Transverse colon (tissue), 4 donors: ENCODE measurements around the gene JCAD. TPM values are rescaled to one million over a fixed set of nuclear protein-coding genes. Genes with fewer than 3 reads are reported as not detected.

Source experiments
- DNase-seq: peaks from one replicate; pipeline ENCODE4 v3.0.0-alpha.2; 2019
- H3K27ac ChIP-seq, 4 donors: fragments of 200-600 bp; sonication (generic); 2 replicates each; pipeline ENCODE4 v1.5.1; 2016 to 2018; ENCODE audit warnings: inconsistent platforms in 4 of 4
- H3K27me3 ChIP-seq: fragments of 200-600 bp; sonication (generic); 2 replicates; pipeline ENCODE4 v1.5.1; 2017; ENCODE audit warnings: inconsistent platforms
- H3K36me3 ChIP-seq, 4 donors: fragments of 200-600 bp; sonication (generic); 2 replicates each; pipeline ENCODE4 v1.5.1; 2017 to 2019; ENCODE audit warnings: inconsistent platforms in 4 of 4
- H3K4me1 ChIP-seq, 4 donors: fragments of 200-600 bp; sonication (generic); 2 replicates each; pipeline ENCODE4 v1.5.1; 2017 to 2020; ENCODE audit warnings: inconsistent platforms in 4 of 4
- H3K4me3 ChIP-seq, 4 donors: fragments of 200-600 bp; sonication (generic); 1 replicate in 1 of 4; 2 replicates in 3 of 4; pipeline versions ENCODE4 v1.5.1 to v1.6.1; 2017 to 2019; ENCODE audit warnings: inconsistent platforms in 4 of 4
- H3K9me3 ChIP-seq, 2 donors: fragments of 200-600 bp; sonication (generic); 2 replicates each; pipeline ENCODE4 v1.5.1; 2017 to 2019; ENCODE audit warnings: inconsistent platforms in 2 of 2
- EP300 ChIP-seq: sonication (generic); formaldehyde crosslinking; IDR thresholded peaks from one replicate; pipeline ENCODE4 v1.6.1; 2017; ENCODE audit warnings: antibody characterized with exemption, low read depth
- POLR2A ChIP-seq: fragments of 450-650 bp; IDR thresholded peaks from one replicate; pipeline ENCODE4 v1.6.1; 2016; ENCODE audit warnings: antibody characterized with exemption, mild to moderate bottlenecking, moderate library complexity
- POLR2AphosphoS5 ChIP-seq, 3 donors: sonication (generic); formaldehyde crosslinking; IDR thresholded peaks; one replicate each; pipeline ENCODE4 v1.6.1; 2016; ENCODE audit warnings: antibody characterized with exemption in 3 of 3
- WGBS, 2 donors: methylation state at CpG; one replicate each; pipeline ENCODE4 v1.1.5; 2018; ENCODE audit warnings: low coverage in 1 of 2; 5-methylcytosine and 5-hydroxymethylcytosine counted together
- in situ Hi-C, 4 donors: fragments of 200-750 bp; cut with MboI; loops; one replicate each; pipeline versions ENCODE4 v1.15.0 to v1.15.1; 2017; ENCODE audit warnings: low sequenced_read_pairs in 3 of 4, low pct_ligation_motif_present in 1 of 4, low pct_unique_long_range_greater_than_20kb in 1 of 4
- intact Hi-C: fragments of 100-400 bp; cut with DNase I; formaldehyde crosslinking; loops from one replicate; pipeline ENCODE4 v1.15.1; 2023; ENCODE audit warnings: low total_unique reads
- total RNA-seq, 4 donors: library from RNA; depleted of rRNA; stranded (reverse); fragments of >200 nt; gene quantifications; one replicate each; pipeline ENCODE4 v1.1.0, GENCODE V29; 2016
- TF ChIP-seq, protein P1 (sequence below), 5 experiments: fragments of 200-600 bp in 3 of 5; fragments of 450-650 bp in 2 of 5; sonication (generic) in 3 of 5; IDR thresholded peaks; 1 replicate in 2 of 5; 2 replicates in 3 of 5; pipeline ENCODE4 v1.5.1; 2016 to 2017; ENCODE audit warnings: antibody characterized with exemption in 5 of 5, inconsistent platforms in 3 of 5, mild to moderate bottlenecking in 2 of 5, moderate library complexity in 1 of 5

Gene JCAD
- total RNA-seq, 4 donors from 2014 or later = 13.0 to 40.8 (median 19.9) TPM

DNA sequence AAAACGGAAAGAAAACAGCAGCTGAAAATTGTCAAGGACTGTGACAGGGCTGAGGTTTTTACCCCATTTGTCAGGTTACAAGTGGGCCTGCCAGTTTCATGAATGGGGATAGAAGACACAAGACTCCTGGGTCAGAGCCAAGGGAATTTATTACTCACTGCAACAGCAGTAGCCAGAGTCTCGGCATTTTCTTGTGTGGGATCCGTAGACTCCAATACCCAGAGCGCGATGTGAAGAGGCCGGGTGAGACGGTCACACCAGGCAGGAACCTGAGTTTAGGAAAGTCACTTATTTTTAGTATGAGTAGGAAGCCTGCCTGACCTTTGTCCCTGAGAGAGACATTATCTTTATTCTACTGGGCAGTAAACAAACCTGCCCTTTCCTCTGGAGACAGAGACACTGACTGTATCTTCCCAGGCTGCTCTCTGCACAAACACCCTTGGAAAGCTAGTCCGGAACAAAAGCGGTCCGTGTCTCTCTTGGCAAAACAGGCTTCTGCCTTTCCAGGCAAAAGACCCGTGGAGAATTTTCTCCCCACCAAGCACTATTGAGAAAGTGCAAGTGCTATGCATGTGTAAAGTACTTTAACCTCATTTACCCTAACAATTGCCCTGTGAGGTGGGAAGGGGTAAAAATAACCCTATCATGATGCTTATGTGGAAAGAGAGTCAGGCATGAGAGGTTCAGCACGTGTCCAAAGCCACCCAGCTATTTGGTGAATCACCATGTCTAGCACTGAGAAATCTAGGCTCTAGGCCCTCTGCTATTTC lies 58.4 kb downstream of the JCAD start:
- Histone ChIP-seq H3K4me3 (no peak overlapping the region), H3K27ac (peak overlapping the region; percentile 51 to 80 (median 70)), H3K36me3 (no peaks in the 10 kb centered on the region), H3K27me3 (no peaks in the 10 kb centered on the region), H3K9me3 (no peaks in the 10 kb centered on the region), H3K4me1 (peaks cover 5 to 24% (median 13%) of the 10 kb centered on the region in 4 donors)
- in situ Hi-C loops (loop anchor here in 1 of 4 donors (25.0 kb wide), 1 partner anchor 236 kb away; no protein-coding TSS in a partner anchor), intact Hi-C loops (no loop called here)
- TF ChIP-seq POLR2A (no peak), POLR2AphosphoS5 (IDR thresholded peaks at IDR 0.05) (peak; percentile 75 to 82 (median 79))
- peak; percentile 26 for DNase-seq
- 49 to 53% methylated on average over 6 to 12 of the region's 12 CpGs for WGBS, 2 donors

DNA sequence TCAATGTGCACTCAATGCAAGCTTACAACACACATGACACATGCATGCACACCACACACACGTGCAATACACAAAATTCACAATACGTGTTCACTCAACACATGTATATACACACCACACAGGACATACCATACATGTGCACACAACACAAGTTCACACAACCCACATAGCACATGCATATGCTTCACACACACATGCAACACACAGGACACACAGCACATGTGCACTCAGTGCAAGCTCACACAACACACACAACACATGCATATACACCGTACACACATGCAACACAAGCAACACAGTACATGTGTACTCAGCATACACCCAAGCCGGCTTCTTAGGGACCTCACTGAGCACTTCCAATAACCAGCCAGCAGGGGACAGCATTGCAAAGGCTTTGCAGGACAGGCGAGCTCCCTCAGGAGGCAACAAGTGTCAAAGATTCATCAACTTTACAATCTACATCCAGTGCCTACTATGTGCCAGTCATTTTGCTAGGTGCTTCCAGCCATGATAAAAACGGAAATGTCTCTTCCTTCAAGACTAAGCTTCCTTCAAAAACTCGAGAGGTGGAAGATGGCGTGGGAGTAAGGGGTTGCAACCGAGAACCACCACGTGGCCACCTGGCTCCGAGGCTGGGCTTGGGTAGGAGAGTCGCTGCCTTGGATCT lies 61.1 kb downstream of the JCAD start:
- intact Hi-C loops = no loop called here
- no peak for TF ChIP-seq POLR2AphosphoS5 (IDR thresholded peaks at IDR 0.05)
- TF ChIP-seq, protein P1, sequence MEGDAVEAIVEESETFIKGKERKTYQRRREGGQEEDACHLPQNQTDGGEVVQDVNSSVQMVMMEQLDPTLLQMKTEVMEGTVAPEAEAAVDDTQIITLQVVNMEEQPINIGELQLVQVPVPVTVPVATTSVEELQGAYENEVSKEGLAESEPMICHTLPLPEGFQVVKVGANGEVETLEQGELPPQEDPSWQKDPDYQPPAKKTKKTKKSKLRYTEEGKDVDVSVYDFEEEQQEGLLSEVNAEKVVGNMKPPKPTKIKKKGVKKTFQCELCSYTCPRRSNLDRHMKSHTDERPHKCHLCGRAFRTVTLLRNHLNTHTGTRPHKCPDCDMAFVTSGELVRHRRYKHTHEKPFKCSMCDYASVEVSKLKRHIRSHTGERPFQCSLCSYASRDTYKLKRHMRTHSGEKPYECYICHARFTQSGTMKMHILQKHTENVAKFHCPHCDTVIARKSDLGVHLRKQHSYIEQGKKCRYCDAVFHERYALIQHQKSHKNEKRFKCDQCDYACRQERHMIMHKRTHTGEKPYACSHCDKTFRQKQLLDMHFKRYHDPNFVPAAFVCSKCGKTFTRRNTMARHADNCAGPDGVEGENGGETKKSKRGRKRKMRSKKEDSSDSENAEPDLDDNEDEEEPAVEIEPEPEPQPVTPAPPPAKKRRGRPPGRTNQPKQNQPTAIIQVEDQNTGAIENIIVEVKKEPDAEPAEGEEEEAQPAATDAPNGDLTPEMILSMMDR (IDR thresholded peaks at IDR 0.05) = peak; percentile 87 to 98 (median 96)
- Histone ChIP-seq H3K4me3 (no peak overlapping the region), H3K27me3 (no peaks in the 10 kb centered on the region), H3K36me3 (no peaks in the 10 kb centered on the region), H3K27ac (no peak overlapping the region), H3K4me1 (peaks cover 5 to 24% (median 13%) of the 10 kb centered on the region in 4 donors), H3K9me3 (no peaks in the 10 kb centered on the region)
- WGBS, 2 donors = 43 to 61% methylated on average over 4 to 12 of the region's 12 CpGs
- peak; percentile 76 for DNase-seq
- in situ Hi-C loops = loop anchor here in 3 of 4 donors (10.0 to 25.0 kb wide), 3 partner anchors 237 to 247 kb away; no protein-coding TSS in a partner anchor

DNA sequence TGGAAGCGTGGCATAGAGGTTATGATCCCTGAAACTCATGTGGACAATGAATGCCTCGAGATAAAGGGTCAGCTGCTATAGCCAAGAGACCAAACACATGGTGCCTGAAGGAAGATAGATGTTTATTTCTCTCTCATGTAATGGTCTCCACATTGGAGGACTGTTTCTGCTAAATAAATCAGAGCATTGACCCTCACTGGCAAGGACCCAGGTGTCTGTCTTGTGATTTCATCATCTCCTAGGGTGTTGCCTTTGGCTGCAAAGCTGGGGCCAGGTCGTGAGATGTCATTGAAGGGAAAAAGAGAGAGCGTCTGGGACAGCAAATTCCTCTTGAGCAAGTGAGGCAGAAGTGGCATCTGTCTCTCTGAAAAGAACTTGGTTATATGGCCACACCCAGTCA lies 64.6 kb downstream of the JCAD start:
- no peak for DNase-seq
- no peaks in the 10 kb centered on the region for H3K9me3 ChIP-seq
- intact Hi-C loops (no loop called here), in situ Hi-C loops (loop anchor here in 3 of 4 donors (10.0 to 25.0 kb wide), 3 partner anchors 240 to 250 kb away; no protein-coding TSS in a partner anchor)
- no peaks in the 10 kb centered on the region for H3K4me1 ChIP-seq
- TF ChIP-seq, protein P1 (IDR thresholded peaks at IDR 0.05) = no peak
- no peak for TF ChIP-seq POLR2A
- TF ChIP-seq EP300 = no peak
- no peak for TF ChIP-seq POLR2AphosphoS5 (IDR thresholded peaks at IDR 0.05)
- 61 to 68% methylated on average over 4 of the region's 4 CpGs for WGBS, 2 donors
- H3K27ac ChIP-seq = no peak overlapping the region
- H3K27me3 ChIP-seq = no peaks in the 10 kb centered on the region
- no peaks in the 10 kb centered on the region for H3K36me3 ChIP-seq
- no peak overlapping the region for H3K4me3 ChIP-seq

DNA sequence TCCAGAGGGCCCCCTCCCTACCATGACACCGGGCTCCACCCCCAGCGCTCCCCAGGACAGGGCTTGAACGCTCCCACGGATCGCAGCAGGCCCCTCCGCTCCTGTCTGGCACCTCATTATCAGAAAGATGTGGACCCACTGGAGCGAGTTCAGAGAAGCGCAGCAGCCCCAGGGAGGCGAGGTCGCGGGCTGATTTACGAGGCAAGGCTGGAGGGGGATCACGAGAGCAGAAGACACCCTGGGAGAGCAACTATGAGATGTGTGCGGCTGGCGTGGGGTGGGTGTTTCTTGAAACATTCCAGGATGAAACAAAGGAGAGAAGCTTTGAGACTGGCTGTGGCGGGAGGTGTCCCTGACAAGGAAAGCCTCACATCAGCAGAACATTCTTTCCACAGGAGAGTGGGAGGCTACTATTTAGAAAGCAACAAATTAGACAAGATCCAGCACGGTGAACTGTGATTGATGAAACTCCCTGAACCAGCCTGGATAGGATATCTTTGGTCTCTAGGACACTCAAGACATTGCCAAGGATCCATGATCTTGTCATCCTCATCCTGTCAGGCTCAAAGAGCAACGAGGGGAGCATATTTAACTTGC lies 66.0 kb downstream of the JCAD start:
- in situ Hi-C loops = loop anchor here in 3 of 4 donors (10.0 to 25.0 kb wide), 3 partner anchors 241 to 251 kb away; no protein-coding TSS in a partner anchor
- peak in 1 of 3 donors; percentile 60 for TF ChIP-seq POLR2AphosphoS5 (IDR thresholded peaks at IDR 0.05)
- TF ChIP-seq, protein P1 (IDR thresholded peaks at IDR 0.05) = no peak

More for the DNA sequence above, 66.0 kb downstream of the JCAD start:
- H3K36me3 ChIP-seq = no peaks in the 10 kb centered on the region
- H3K4me1 ChIP-seq = no peaks in the 10 kb centered on the region
- intact Hi-C loops = no loop called here
- H3K27ac ChIP-seq = peak overlapping the region in 3 of 4 donors; percentile 35 to 77 (median 51)
- H3K9me3 ChIP-seq = no peaks in the 10 kb centered on the region
- 60 to 70% methylated on average over 1 to 18 of the region's 18 CpGs for WGBS, 2 donors
- no peak for DNase-seq
- no peaks in the 10 kb centered on the region for H3K27me3 ChIP-seq
- H3K4me3 ChIP-seq = no peak overlapping the region
